HG03196 (cell line): ENCODE measurements around the gene WWOX.

Source experiments
- ATAC-seq: cut with Tn5 transposase; IDR thresholded peaks from one replicate; pipeline ENCODE4 v1.9.1; 2021; ENCODE audit not compliant: unreplicated experiment

WWOX gene

GRCh38 chr16:78487471-78487870 lies 388.0 kb downstream of the WWOX start:
- ATAC-seq = no peak

GRCh38 chr16:78489072-78489471 lies 389.6 kb downstream of the WWOX start:
- no peak for ATAC-seq

GRCh38 chr16:78489631-78490030 lies 390.2 kb downstream of the WWOX start:
- no peak for ATAC-seq

GRCh38 chr16:78490431-78490830 lies 391.0 kb downstream of the WWOX start:
- ATAC-seq = no peak

- no peak for ATAC-seq
Measured at GRCh38 chr16:78490847-78491246, 391.4 kb downstream of the WWOX start.

- no peak for ATAC-seq
Measured at GRCh38 chr16:78493573-78493972, 394.1 kb downstream of the WWOX start.

GRCh38 chr16:78494105-78494504 lies 394.7 kb downstream of the WWOX start:
- ATAC-seq = no peak

- no peak for ATAC-seq
Measured at GRCh38 chr16:78494674-78495073, 395.2 kb downstream of the WWOX start.

- no peak for ATAC-seq
Measured at GRCh38 chr16:78496189-78496588, 396.7 kb downstream of the WWOX start.

GRCh38 chr16:78499399-78499798 lies 399.9 kb downstream of the WWOX start:
- ATAC-seq = no peak

GRCh38 chr16:78500659-78501270 lies 401.3 kb downstream of the WWOX start:
- ATAC-seq = no peak

- no peak for ATAC-seq
Measured at GRCh38 chr16:78501744-78502143, 402.3 kb downstream of the WWOX start.

GRCh38 chr16:78502812-78503350 lies 403.4 kb downstream of the WWOX start:
- ATAC-seq = no peak

- no peak for ATAC-seq
Measured at GRCh38 chr16:78503602-78504001, 404.1 kb downstream of the WWOX start.

- ATAC-seq = no peak
Measured at GRCh38 chr16:78504401-78504851, 405.0 kb downstream of the WWOX start.

- ATAC-seq = no peak
Measured at GRCh38 chr16:78505036-78505435, 405.6 kb downstream of the WWOX start.

GRCh38 chr16:78505544-78506366 lies 406.3 kb downstream of the WWOX start:
- ATAC-seq = no peak

- ATAC-seq = no peak
Measured at GRCh38 chr16:78506367-78507193, 407.1 kb downstream of the WWOX start.

- ATAC-seq = no peak
Measured at GRCh38 chr16:78507576-78507975, 408.1 kb downstream of the WWOX start.

GRCh38 chr16:78509965-78510364 lies 410.5 kb downstream of the WWOX start:
- ATAC-seq = no peak

- no peak for ATAC-seq
Measured at GRCh38 chr16:78510496-78510895, 411.0 kb downstream of the WWOX start.
